Spleen (tissue), 11 donors: Measurements from ENCODE around the gene FAM171A2. TPM values are rescaled to one million over a fixed set of nuclear protein-coding genes. Genes with fewer than 3 reads are reported as not detected.
"Not testable (repeated sequence)": the region's sequence is repeated elsewhere in the genome, so short reads cannot be mapped to it uniquely, and the experiment has no call there.

Experiments
- DNase-seq: peaks from one replicate; pipeline ENCODE4 v3.0.0-alpha.2; 2020
- H3K27ac ChIP-seq, 8 donors: fragments of 200-600 bp; sonication (generic) in 7 of 8; 1 replicate in 4 of 8; 2 replicates in 4 of 8; pipeline versions ENCODE4 v1.5.0 to v1.8.0; 2016 to 2021; ENCODE audit warnings: inconsistent platforms in 4 of 8, mild to moderate bottlenecking in 4 of 8, moderate library complexity in 1 of 8
- H3K27me3 ChIP-seq, 7 donors: fragments of 200-600 bp; sonication (generic) in 6 of 7; replicated peaks in 1 of 7; 1 replicate in 4 of 7; 2 replicates in 3 of 7; pipeline versions ENCODE4 v1.5.0 to v1.8.0; 2016 to 2021; ENCODE audit warnings: inconsistent platforms in 3 of 7, mild to moderate bottlenecking in 1 of 7
- H3K36me3 ChIP-seq, 6 donors: fragments of 200-600 bp; sonication (generic) in 5 of 6; 1 replicate in 4 of 6; 2 replicates in 2 of 6; pipeline versions ENCODE4 v1.5.0 to v1.8.0; 2016 to 2021; ENCODE audit warnings: inconsistent platforms in 2 of 6
- H3K4me1 ChIP-seq, 6 donors: fragments of 200-600 bp; sonication (generic) in 5 of 6; 1 replicate in 3 of 6; 2 replicates in 3 of 6; pipeline versions ENCODE4 v1.5.0 to v1.8.0; 2016 to 2021; ENCODE audit warnings: inconsistent platforms in 3 of 6
- H3K4me3 ChIP-seq, 8 donors: fragments of 200-600 bp; sonication (generic) in 7 of 8; 1 replicate in 4 of 8; 2 replicates in 4 of 8; pipeline versions ENCODE4 v1.5.0 to v1.8.0; 2016 to 2021; ENCODE audit warnings: inconsistent platforms in 4 of 8, mild to moderate bottlenecking in 4 of 8, moderate library complexity in 2 of 8
- H3K9me3 ChIP-seq, 8 donors: fragments of 200-600 bp; sonication (generic) in 7 of 8; 1 replicate in 4 of 8; 2 replicates in 4 of 8; pipeline versions ENCODE4 v1.5.0 to v1.8.0; 2016 to 2021; ENCODE audit warnings: inconsistent platforms in 4 of 8
- CTCF ChIP-seq, 11 experiments: fragments of 200-600 bp in 7 of 11; fragments of 450-650 bp in 4 of 11; sonication (generic) in 4 of 11; IDR thresholded peaks in 8 of 11; conservative IDR thresholded peaks in 3 of 11; 1 replicate in 7 of 11; 2 replicates in 4 of 11; pipeline versions ENCODE4 v1.4.0 to v1.8.0; 2016 to 2021; ENCODE audit warnings: antibody characterized with exemption in 11 of 11, inconsistent platforms in 4 of 11, mild to moderate bottlenecking in 1 of 11
- POLR2A ChIP-seq, 3 donors: fragments of 450-650 bp; IDR thresholded peaks; one replicate each; pipeline ENCODE4 v1.5.1; 2017; ENCODE audit warnings: antibody characterized with exemption in 3 of 3, mild to moderate bottlenecking in 1 of 3
- POLR2AphosphoS5 ChIP-seq, 3 donors: sonication (generic); formaldehyde crosslinking; IDR thresholded peaks; one replicate each; pipeline ENCODE4 v1.5.1; 2017; ENCODE audit warnings: antibody characterized with exemption in 3 of 3
- WGBS, 5 donors: extraction: QIAGEN DNeasy Blood & Tissue Kit in 3 of 5; methylation state at CpG; one replicate each; pipeline versions ENCODE4 v1.1.5 to v1.1.7; 2013 to 2018; 5-methylcytosine and 5-hydroxymethylcytosine counted together
- intact Hi-C: fragments of 100-400 bp; cut with DNase I; formaldehyde crosslinking; loops from one replicate; pipeline ENCODE4 v1.15.0; 2023; ENCODE audit warnings: low total_unique reads
- polyA plus RNA-seq, 3 donors: library from polyadenylated mRNA; stranded (reverse); fragments of 200-250 nt; gene quantifications; one replicate each; pipeline ENCODE4 v1.2.1, GENCODE V29; 2013
- total RNA-seq, 7 donors: library from RNA; depleted of rRNA in 3 of 7; stranded (reverse); fragments of >200 nt in 3 of 7; fragmentation: NEBNext Ultra II Directional in 4 of 7; extraction: Animal tissue kit (Norgen Biotek cat#: 25700) in 4 of 7; gene quantifications; one replicate each; pipeline versions ENCODE4 v1.1.0 to v1.2.1, GENCODE V29; 2016 to 2021
- donor health status: healthy with polysubstance abuse.
- donor health status: DM: no; HTN: no; CAD: no; lungs with moderate emphysema.
- donor health status: DM: no; HTN: no; CAD: no.
- donor health status: Bipolar disorder and iron deficiency.
- donor health status: healthy.
- donor health status: DM: no; HTN: no; CAD: no.
- donor health status: DM: yes; HTN: yes; CAD: no.

The FAM171A2 gene
- total and polyA plus RNA-seq, 10 donors: 0.11 to 2.5 (median 0.67) TPM

GRCh38 chr17:44375196-44376017 lies 11.8 kb upstream of the FAM171A2 start:
- Histone ChIP-seq H3K27ac (no peak overlapping the region), H3K36me3 (no peaks in the 10 kb centered on the region), H3K9me3 (no peaks in the 10 kb centered on the region), H3K27me3 (peaks cover 0 to 79% (median 0%) of the 10 kb centered on the region in 7 donors), H3K4me1 (peaks cover 0 to 16% (median 6%) of the 10 kb centered on the region in 6 donors), H3K4me3 (peak overlapping the region in 1 of 8 donors; percentile 14)
- TF ChIP-seq POLR2AphosphoS5 (IDR thresholded peaks at IDR 0.05): no peak
- TF ChIP-seq CTCF (IDR thresholded peaks at IDR 0.05 in 8 of 11, conservative IDR thresholded peaks at IDR 0.05 in 3 of 11): no peak
- TF ChIP-seq POLR2A (IDR thresholded peaks at IDR 0.05): no peak
- no peak for DNase-seq
- intact Hi-C loops: no loop called here
- WGBS, 5 donors: 42 to 56% (median 52%) methylated on average over 7 to 22 of the region's 22 CpGs

GRCh38 chr17:44374306-44375195 lies 10.9 kb upstream of the FAM171A2 start:
- no peaks in the 10 kb centered on the region for H3K9me3 ChIP-seq
- peaks cover 0 to 16% (median 6%) of the 10 kb centered on the region in 6 donors for H3K4me1 ChIP-seq
- no peak for DNase-seq
- peak overlapping the region in 1 of 8 donors; percentile 14 for H3K4me3 ChIP-seq
- 28 to 45% (median 34%) methylated on average over 19 to 31 of the region's 31 CpGs for WGBS, 5 donors
- no peaks in the 10 kb centered on the region for H3K36me3 ChIP-seq
- TF ChIP-seq POLR2AphosphoS5 (IDR thresholded peaks at IDR 0.05) (no peak), CTCF (IDR thresholded peaks at IDR 0.05 in 8 of 11, conservative IDR thresholded peaks at IDR 0.05 in 3 of 11) (no peak), POLR2A (IDR thresholded peaks at IDR 0.05) (no peak)
- H3K27ac ChIP-seq: no peak overlapping the region
- peaks cover 0 to 79% (median 0%) of the 10 kb centered on the region in 7 donors for H3K27me3 ChIP-seq
- intact Hi-C loops: no loop called here

GRCh38 chr17:44372036-44372435 lies 8.4 kb upstream of the FAM171A2 start:
- intact Hi-C loops: no loop called here
- no peak for TF ChIP-seq POLR2A (IDR thresholded peaks at IDR 0.05)
- no peak for TF ChIP-seq POLR2AphosphoS5 (IDR thresholded peaks at IDR 0.05)
- TF ChIP-seq CTCF (IDR thresholded peaks at IDR 0.05 in 8 of 11, conservative IDR thresholded peaks at IDR 0.05 in 3 of 11): no peak

GRCh38 chr17:44369414-44370023 lies 5.9 kb upstream of the FAM171A2 start:
- H3K4me1 ChIP-seq, H3K27ac ChIP-seq, H3K9me3 ChIP-seq, H3K36me3 ChIP-seq, DNase-seq, intact Hi-C loops: not testable (repeated sequence)
- Histone ChIP-seq H3K4me3 (peak overlapping the region in 1 of 8 donors; percentile 35), H3K27me3 (peaks cover 0 to 95% (median 5%) of the 10 kb centered on the region in 7 donors)
- 45 to 58% (median 50%) methylated on average over 16 to 17 of the region's 17 CpGs for WGBS, 5 donors

More at GRCh38 chr17:44372036-44372435, 8.4 kb upstream of the FAM171A2 start:
- DNase-seq: no peak
- H3K27me3 ChIP-seq: peaks cover 0 to 94% (median 5%) of the 10 kb centered on the region in 7 donors
- H3K9me3 ChIP-seq: no peaks in the 10 kb centered on the region
- 67 to 84% (median 80%) methylated on average over 10 of the region's 10 CpGs for WGBS, 5 donors
- no peaks in the 10 kb centered on the region for H3K36me3 ChIP-seq
- peaks cover 0 to 16% (median 6%) of the 10 kb centered on the region in 6 donors for H3K4me1 ChIP-seq
- no peak overlapping the region for H3K4me3 ChIP-seq
- no peak overlapping the region for H3K27ac ChIP-seq

GRCh38 chr17:44368391-44369243 lies 5.0 kb upstream of the FAM171A2 start:
- H3K36me3 ChIP-seq, H3K4me1 ChIP-seq, H3K9me3 ChIP-seq, intact Hi-C loops, DNase-seq, H3K27ac ChIP-seq, H3K4me3 ChIP-seq: not testable (repeated sequence)
- peaks cover 0 to 93% (median 5%) of the 10 kb centered on the region in 7 donors for H3K27me3 ChIP-seq
- 85 to 96% (median 93%) methylated on average over 18 to 42 of the region's 42 CpGs for WGBS, 5 donors
